Peyer's patch (tissue), 4 donors: ENCODE data around the gene TBRG4.

ENCODE experiments used
- CTCF ChIP-seq, 6 experiments: fragments of 450-650 bp in 4 of 6; fragments of 200-600 bp in 2 of 6; sonication (generic) in 1 of 6; IDR thresholded peaks; one replicate each; pipeline ENCODE4 v1.5.1; 2017 to 2019; ENCODE audit warnings: antibody characterized with exemption in 6 of 6, mild to moderate bottlenecking in 3 of 6, moderate library complexity in 1 of 6
- POLR2A ChIP-seq, 2 donors: fragments of 450-650 bp; IDR thresholded peaks; one replicate each; pipeline ENCODE4 v1.5.1; 2017; ENCODE audit warnings: antibody characterized with exemption in 2 of 2, mild to moderate bottlenecking in 2 of 2, moderate library complexity in 2 of 2

- TF ChIP-seq CTCF (IDR thresholded peaks at IDR 0.05) (no peak), POLR2A (IDR thresholded peaks at IDR 0.05) (no peak)
Observed at GRCh38 chr7:45156516-45157272, 45.2 kb upstream of the TBRG4 start.
